Psoas muscle (tissue), 8 donors: Measurements from ENCODE around the gene SPATA13. TPM values are rescaled to one million over a fixed set of nuclear protein-coding genes. Genes with fewer than 3 reads are reported as not detected.

Experiments used
- ATAC-seq, 4 donors: fragments of 200-7000 bp; cut with Tn5 transposase; one replicate each; pipeline ENCODE4 v1.9.1; 2020; ENCODE audit warnings: moderate library complexity in 3 of 4, mild to moderate bottlenecking in 2 of 4
- DNase-seq, 2 donors: peaks; one replicate each; pipeline ENCODE4 v3.0.0-alpha.2; 2020
- H3K27ac ChIP-seq: fragments of 200-600 bp; one replicate; pipeline ENCODE4 v1.8.0; 2022
- H3K27me3 ChIP-seq, 3 donors: fragments of 200-600 bp in 1 of 3; one replicate each; pipeline versions ENCODE4 v1.6.1 to v1.8.0; 2013 to 2022; ENCODE audit warnings: low read length in 2 of 3, mild to moderate bottlenecking in 2 of 3, moderate library complexity in 1 of 3; ENCODE audit not compliant: insufficient read depth in 3 of 3
- H3K36me3 ChIP-seq, 2 donors: fragments of 200-600 bp in 1 of 2; one replicate each; pipeline versions ENCODE4 v1.6.1 to v1.8.0; 2013 to 2022; ENCODE audit warnings: low read depth in 1 of 2, mild to moderate bottlenecking in 1 of 2, moderate library complexity in 1 of 2; ENCODE audit not compliant: insufficient read depth in 1 of 2
- H3K4me1 ChIP-seq: fragments of 200-600 bp; one replicate; pipeline ENCODE4 v1.8.0; 2022
- H3K4me3 ChIP-seq: fragments of 200-600 bp; one replicate; pipeline ENCODE4 v1.8.0; 2022; ENCODE audit warnings: mild to moderate bottlenecking
- H3K9me3 ChIP-seq: fragments of 200-600 bp; one replicate; pipeline ENCODE4 v1.8.0; 2022
- WGBS, 3 donors: extraction: QIAGEN DNeasy Blood & Tissue Kit; methylation state at CpG; one replicate each; pipeline versions ENCODE4 v1.1.6 to v1.1.7; 2013; 5-methylcytosine and 5-hydroxymethylcytosine counted together
- intact Hi-C, 2 donors: fragments of 100-400 bp; cut with DNase I; formaldehyde crosslinking; loops; one replicate each; pipeline versions ENCODE4 v1.11.0 to v1.14.2; 2022
- polyA plus RNA-seq, 3 donors: library from polyadenylated mRNA; stranded (reverse); fragments of 200-250 nt; gene quantifications; one replicate each; pipeline ENCODE4 v1.2.3, GENCODE V29; 2013
- total RNA-seq, 4 donors: library from RNA; stranded (reverse); fragmentation: NEBNext Ultra II Directional in 2 of 4; extraction: Animal tissue kit (Norgen Biotek cat#: 25700) in 2 of 4; gene quantifications; one replicate each; pipeline versions ENCODE4 v1.2.1 to v1.2.4, GENCODE V29; 2021 to 2023
- TF ChIP-seq, protein P1 (sequence below): fragments of 200-600 bp; IDR thresholded peaks from one replicate; pipeline ENCODE4 v1.8.0; 2022; ENCODE audit warnings: antibody characterized with exemption
- donor health status: healthy with polysubstance abuse.
- donor health status: DM: no; HTN: no; CAD: no; lungs with moderate emphysema.
- donor health status: Bipolar disorder and iron deficiency.
- donor health status: healthy.
- donor health status: DM: yes; HTN: yes; CAD: no.
- donor health status: DM: no; HTN: no; CAD: no.
- donor health status: DM: no; HTN: no; CAD: no.
- donor health status: DM: yes; HTN: yes; CAD: no.

Gene SPATA13
- total and polyA plus RNA-seq, 7 donors, result 0.87 to 5.8 (median 2.5) TPM

DNA sequence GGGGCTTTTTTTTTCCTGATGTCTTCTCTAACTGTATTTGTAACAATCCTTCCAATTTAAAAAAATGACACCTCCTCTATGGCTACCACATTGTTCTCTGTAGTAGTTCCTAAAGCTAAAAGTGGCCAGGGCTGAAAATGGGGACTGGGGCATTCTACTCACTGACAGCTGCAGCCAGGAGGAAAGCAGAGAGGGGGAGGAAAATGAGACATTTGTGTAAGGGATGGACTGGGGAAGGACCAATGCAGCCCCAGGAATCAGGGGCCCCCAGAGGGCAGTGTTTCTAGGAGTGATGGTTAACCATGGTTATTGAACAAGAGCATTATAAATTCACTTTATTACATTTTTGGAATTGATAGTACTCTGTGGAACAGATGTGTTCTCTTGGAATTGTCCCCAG is 114.5 kb downstream of the SPATA13 start:
- Histone ChIP-seq H3K27me3 (peaks cover 0 to 8% (median 4%) of the 10 kb centered on the region in 3 donors), H3K4me3 (no peak overlapping the region), H3K36me3 (no peaks in the 10 kb centered on the region), H3K27ac (no peak overlapping the region), H3K4me1 (no peaks in the 10 kb centered on the region), H3K9me3 (no peaks in the 10 kb centered on the region)
- intact Hi-C loops, result no loop called here
- TF ChIP-seq, protein P1, sequence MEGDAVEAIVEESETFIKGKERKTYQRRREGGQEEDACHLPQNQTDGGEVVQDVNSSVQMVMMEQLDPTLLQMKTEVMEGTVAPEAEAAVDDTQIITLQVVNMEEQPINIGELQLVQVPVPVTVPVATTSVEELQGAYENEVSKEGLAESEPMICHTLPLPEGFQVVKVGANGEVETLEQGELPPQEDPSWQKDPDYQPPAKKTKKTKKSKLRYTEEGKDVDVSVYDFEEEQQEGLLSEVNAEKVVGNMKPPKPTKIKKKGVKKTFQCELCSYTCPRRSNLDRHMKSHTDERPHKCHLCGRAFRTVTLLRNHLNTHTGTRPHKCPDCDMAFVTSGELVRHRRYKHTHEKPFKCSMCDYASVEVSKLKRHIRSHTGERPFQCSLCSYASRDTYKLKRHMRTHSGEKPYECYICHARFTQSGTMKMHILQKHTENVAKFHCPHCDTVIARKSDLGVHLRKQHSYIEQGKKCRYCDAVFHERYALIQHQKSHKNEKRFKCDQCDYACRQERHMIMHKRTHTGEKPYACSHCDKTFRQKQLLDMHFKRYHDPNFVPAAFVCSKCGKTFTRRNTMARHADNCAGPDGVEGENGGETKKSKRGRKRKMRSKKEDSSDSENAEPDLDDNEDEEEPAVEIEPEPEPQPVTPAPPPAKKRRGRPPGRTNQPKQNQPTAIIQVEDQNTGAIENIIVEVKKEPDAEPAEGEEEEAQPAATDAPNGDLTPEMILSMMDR, result no peak
- DNase-seq (no peak), ATAC-seq (no peak)

DNA sequence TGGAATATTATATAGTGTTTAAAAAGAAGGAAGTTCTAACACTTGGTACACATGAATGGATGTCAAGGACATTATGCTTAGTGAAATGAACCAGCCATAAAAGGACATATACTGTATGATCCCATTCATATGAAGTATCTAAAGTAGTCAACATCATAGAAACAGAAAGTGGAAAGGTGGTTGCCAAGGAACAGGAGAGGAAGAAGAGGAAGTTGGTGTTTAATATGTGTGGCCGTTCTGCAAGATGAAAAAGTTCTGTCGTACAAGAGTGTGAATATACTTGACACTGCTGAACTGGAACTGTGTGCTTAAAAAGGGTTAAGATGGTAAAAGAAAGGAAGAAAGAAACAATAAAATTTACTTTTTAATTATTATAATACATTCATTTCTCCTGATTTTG is 115.8 kb downstream of the SPATA13 start:
- Histone ChIP-seq H3K27me3 (peaks cover 0 to 8% (median 4%) of the 10 kb centered on the region in 3 donors), H3K27ac (no peak overlapping the region), H3K4me1 (no peaks in the 10 kb centered on the region), H3K36me3 (no peaks in the 10 kb centered on the region), H3K9me3 (no peaks in the 10 kb centered on the region), H3K4me3 (no peak overlapping the region)
- 74 to 90% (median 76%) methylated on average over 2 of the region's 2 CpGs for WGBS, 3 donors
- DNase-seq, result no peak
- no peak for ATAC-seq
- TF ChIP-seq, protein P1, result no peak
- intact Hi-C loops, result no loop called here

DNA sequence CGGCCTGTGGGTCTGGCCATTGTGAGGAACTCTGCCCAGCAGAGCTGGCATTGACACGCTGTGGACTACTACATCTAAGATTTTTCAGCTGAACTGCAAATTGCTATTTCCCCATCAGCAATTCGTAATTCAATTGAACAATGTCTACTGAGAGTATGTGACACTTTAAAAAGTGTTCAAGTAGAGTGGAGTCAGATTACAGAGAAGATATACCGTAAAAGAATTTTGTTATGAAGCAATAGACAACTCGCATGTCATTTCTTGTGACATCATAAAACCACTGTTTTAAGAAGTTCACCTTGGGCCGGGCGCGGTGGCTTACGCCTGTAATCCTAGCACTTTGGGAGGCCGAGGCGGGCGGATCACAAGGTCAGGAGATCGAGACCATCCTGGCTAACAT is 116.3 kb downstream of the SPATA13 start:
- intact Hi-C loops, result no loop called here
- 87 to 90% (median 88%) methylated on average over 13 of the region's 13 CpGs for WGBS, 3 donors

GRCh38 chr13:24277761-24278160 is 117.2 kb downstream of the SPATA13 start:
- ATAC-seq, result no peak
- intact Hi-C loops, result no loop called here
- Histone ChIP-seq H3K9me3 (no peaks in the 10 kb centered on the region), H3K36me3 (no peaks in the 10 kb centered on the region), H3K4me1 (no peaks in the 10 kb centered on the region), H3K27ac (no peak overlapping the region), H3K27me3 (peaks cover 0 to 6% (median 2%) of the 10 kb centered on the region in 3 donors), H3K4me3 (no peak overlapping the region)
- no peak for DNase-seq
- WGBS, 3 donors, result 83 to 88% (median 87%) methylated on average over 6 of the region's 6 CpGs
- TF ChIP-seq, protein P1, result no peak

More for the DNA sequence above, 116.3 kb downstream of the SPATA13 start:
- TF ChIP-seq, protein P1, result no peak
- H3K27ac ChIP-seq, result no peak overlapping the region
- ATAC-seq, result no peak
- no peaks in the 10 kb centered on the region for H3K36me3 ChIP-seq
- no peak overlapping the region for H3K4me3 ChIP-seq
- no peaks in the 10 kb centered on the region for H3K9me3 ChIP-seq
- DNase-seq, result no peak
- peaks cover 0 to 8% (median 4%) of the 10 kb centered on the region in 3 donors for H3K27me3 ChIP-seq
- no peaks in the 10 kb centered on the region for H3K4me1 ChIP-seq
